Neuron (in vitro differentiated cells): Measurements from ENCODE around the gene ABCC4.
"Not testable (repeated sequence)": the region's sequence is repeated elsewhere in the genome, so short reads cannot be mapped to it uniquely, and the experiment has no call there.

Experiments used
- H2AFZ ChIP-seq: one replicate; pipeline ENCODE4 v1.6.1; 2013; ENCODE audit warnings: low read depth, mild to moderate bottlenecking, inconsistent platforms, low read length, moderate library complexity
- H3K27me3 ChIP-seq: one replicate; pipeline ENCODE4 v1.6.1; 2013; ENCODE audit warnings: low read length; ENCODE audit not compliant: insufficient read depth
- H3K36me3 ChIP-seq: one replicate; pipeline ENCODE4 v1.6.1; 2013; ENCODE audit warnings: low read length; ENCODE audit not compliant: insufficient read depth
- H3K4me1 ChIP-seq: one replicate; pipeline ENCODE4 v1.6.1; 2013; ENCODE audit warnings: low read length; ENCODE audit not compliant: insufficient read depth
- H3K4me3 ChIP-seq: 2 replicates; pipeline ENCODE4 v1.5.1; 2013; ENCODE audit warnings: mild to moderate bottlenecking, low read length, moderate library complexity
- H3K9me3 ChIP-seq: one replicate; pipeline ENCODE4 v1.6.1; 2013; ENCODE audit warnings: low read length

The ABCC4 gene

DNA sequence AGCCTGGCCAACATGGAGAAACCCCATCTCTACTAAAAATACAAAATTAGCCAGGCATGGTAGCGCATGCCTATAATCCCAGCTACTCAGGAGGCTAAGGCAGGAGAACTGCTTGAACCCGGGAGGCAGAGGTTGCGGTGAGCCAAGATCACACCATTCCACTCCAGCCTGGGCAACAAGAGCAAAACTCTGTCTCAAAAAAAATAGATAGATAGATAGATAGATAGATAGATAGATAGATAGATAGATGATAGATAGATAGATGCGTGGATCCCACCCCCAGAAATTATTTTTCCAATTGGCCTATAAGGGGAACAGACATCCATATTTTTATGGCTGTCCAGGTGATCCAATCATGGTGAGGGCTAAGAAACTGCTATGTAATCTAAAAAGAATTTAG, 11.3 kb downstream of the ABCC4 start:
- H3K4me3 ChIP-seq, H3K4me1 ChIP-seq, H2AFZ ChIP-seq, H3K9me3 ChIP-seq, H3K27me3 ChIP-seq, H3K36me3 ChIP-seq: not testable (repeated sequence)

DNA sequence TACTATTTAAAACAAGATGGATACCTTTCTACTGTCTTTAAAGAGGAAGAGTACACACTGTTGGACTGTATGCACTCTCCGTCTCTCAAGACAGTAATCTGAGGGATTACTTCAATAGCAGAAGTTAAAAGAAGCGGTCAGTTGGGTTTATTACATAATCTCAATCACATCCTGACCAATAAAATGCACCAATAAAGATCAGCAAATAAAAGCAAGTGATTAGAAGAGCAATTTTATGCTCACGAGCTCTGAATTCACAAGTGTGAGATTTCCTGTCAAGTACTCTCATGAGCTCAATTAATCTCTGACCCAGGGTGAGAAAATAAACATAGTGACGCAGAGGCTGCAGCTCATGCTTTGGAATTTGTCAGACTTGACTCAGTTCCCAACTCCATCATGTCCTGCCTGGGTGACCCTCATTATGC, 12.2 kb downstream of the ABCC4 start:
- Histone ChIP-seq H3K4me1 (no peaks in the 10 kb centered on the region), H3K9me3 (peaks cover 1% of the 10 kb centered on the region), H3K36me3 (no peaks in the 10 kb centered on the region), H3K4me3 (no peak overlapping the region), H3K27me3 (no peaks in the 10 kb centered on the region), H2AFZ (no peak overlapping the region)

DNA sequence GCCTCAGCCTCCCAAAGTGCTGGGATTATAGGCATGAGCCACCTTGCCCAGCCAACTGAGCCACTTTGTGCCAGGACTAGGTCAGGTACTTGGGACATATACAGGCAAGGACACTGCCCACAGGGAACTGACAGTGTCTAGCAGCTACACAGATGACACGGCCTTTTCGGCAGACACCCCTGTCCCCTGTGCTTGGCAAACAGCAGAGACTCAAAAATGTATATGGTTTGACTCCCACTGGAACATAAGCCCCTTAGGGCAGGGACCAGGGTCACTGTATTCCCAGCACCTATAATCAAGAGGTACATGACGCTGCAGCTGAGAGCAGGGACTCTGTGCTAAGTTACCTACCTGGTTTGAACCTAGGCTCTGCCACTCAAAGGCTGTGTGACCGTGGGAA, 16.8 kb downstream of the ABCC4 start:
- Histone ChIP-seq H3K9me3 (no peaks in the 10 kb centered on the region), H2AFZ (no peak overlapping the region), H3K4me3 (no peak overlapping the region), H3K36me3 (no peaks in the 10 kb centered on the region), H3K27me3 (no peaks in the 10 kb centered on the region), H3K4me1 (no peaks in the 10 kb centered on the region)

DNA sequence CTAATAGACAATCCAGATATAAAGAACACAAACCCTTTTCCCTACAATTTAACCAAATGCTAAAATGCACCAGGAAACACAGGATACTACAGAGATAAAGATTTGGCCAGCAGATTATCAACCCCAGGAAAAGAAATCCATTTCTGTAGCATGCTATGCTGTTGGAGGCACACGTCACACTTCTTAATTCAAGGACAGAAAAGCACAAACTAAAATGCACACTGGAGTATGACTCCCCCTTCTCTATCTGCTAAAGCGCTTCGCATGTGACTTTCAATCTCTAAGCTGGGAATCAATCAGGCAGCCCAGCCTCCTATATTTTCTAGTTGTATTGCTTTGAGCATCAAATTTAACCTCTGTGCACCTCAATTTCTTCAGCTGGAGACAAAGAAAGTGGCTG, 22.2 kb downstream of the ABCC4 start:
- Histone ChIP-seq H3K36me3 (no peaks in the 10 kb centered on the region), H3K27me3 (no peaks in the 10 kb centered on the region), H3K9me3 (no peaks in the 10 kb centered on the region), H3K4me1 (peaks cover 8% of the 10 kb centered on the region), H3K4me3 (no peak overlapping the region), H2AFZ (no peak overlapping the region)

DNA sequence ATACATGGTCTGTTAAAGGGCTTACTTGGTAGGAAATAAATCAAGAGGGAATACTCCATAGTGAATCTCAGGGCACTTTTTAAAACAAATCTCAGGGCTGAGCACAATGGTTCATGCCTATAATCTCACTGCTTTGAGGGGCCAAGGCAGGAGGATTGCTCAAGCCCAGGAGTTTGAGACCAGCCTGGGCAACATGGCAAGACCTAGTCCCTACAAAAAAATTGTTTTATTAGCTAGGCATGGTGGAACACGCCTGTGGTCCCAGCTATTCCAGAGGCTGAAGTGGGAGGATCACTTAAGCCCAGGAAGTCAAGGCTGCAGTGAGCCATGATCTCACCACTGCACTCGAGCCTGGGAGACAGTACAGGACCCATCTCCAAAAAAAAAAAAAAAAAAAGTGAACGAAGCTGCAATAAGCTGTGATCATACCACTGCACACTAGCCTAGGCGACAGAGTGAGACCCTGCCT, 25.2 kb downstream of the ABCC4 start:
- H3K27me3 ChIP-seq: no peaks in the 10 kb centered on the region
- H2AFZ ChIP-seq: no peak overlapping the region
- peaks cover 15% of the 10 kb centered on the region for H3K4me1 ChIP-seq
- H3K9me3 ChIP-seq: no peaks in the 10 kb centered on the region
- H3K36me3 ChIP-seq: no peaks in the 10 kb centered on the region
- no peak overlapping the region for H3K4me3 ChIP-seq

DNA sequence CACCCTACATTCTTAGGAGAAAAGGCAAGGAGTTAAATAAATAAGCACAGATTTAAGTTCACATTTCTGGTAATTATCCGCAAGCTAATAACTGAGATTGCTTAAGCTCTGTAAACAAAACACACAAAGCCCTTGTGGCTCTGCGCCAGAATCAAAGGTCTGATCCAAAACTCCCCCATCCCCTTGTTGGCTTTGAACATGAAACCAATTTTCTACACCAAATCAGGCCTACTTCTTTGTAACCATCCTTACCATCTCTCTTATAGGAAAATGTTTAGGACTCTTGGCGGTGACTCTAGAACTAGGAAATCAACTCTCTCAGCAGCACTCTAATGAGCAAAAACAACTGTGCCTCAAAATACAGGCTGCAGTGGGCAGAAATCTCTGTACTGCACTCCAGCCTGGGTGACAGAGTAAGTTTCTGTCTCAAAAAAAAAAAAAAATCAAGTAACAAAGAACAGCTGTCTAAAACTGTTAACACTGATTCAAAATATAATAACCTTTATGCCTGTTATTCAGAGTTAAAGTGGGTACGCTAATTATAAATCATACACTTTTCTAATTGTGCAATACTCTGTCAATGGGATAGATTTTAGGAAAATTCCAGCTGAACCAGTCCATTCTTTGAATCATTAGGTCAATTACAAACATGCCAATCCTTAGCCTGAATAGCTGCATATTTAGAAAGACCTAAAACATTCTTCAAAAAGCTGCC, 25.8 kb downstream of the ABCC4 start:
- no peaks in the 10 kb centered on the region for H3K36me3 ChIP-seq
- H3K4me1 ChIP-seq: peaks cover 17% of the 10 kb centered on the region
- H2AFZ ChIP-seq: no peak overlapping the region
- no peak overlapping the region for H3K4me3 ChIP-seq
- H3K9me3 ChIP-seq: no peaks in the 10 kb centered on the region
- H3K27me3 ChIP-seq: no peaks in the 10 kb centered on the region

DNA sequence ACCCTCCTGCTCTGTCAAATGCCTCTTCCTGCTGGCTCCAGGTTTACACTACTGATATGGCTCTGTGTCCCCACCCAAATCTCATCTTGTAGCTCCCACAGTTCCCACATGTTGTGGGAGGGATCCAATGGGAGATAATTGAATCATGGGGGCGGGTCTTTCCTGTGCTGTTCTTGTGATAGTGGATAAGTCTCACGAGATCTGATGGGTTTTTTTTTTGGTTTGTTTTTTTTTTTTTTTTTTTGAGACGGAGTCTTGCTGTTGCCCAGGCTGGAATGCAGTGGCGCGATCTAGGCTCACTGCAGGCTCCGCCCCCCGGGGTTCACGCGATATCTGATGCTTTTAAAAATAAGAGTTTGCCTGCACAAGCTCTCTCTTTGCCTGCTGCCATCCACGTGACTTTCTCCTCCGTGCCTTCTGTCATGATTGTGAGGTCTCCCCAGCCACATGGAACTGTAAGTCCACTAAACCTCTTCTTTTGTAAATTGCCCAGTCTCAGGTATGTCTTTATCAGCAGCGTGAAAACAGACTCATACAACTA, 27.6 kb downstream of the ABCC4 start:
- not testable (repeated sequence) for H2AFZ ChIP-seq, H3K4me3 ChIP-seq, H3K27me3 ChIP-seq, H3K36me3 ChIP-seq, H3K9me3 ChIP-seq
- peaks cover 17% of the 10 kb centered on the region for H3K4me1 ChIP-seq

DNA sequence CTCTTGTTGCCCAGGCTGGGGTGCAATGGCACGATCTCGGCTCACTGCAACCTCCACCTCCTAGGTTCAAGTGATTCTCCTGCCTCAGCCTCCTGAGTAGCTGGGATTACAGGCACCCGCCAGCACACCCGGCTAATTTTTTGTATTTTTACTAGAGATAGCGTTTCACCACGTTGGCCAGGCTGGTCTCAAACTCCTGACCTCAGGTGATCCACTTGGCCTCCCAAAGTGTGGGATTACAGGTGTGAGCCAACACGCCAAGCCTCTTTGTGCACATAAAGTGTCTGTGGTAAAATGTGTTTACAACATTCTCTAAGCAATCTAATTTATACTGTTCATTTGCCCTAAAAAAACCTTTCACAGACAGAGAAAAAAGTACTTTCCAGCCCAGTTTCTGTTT, 29.2 kb downstream of the ABCC4 start:
- H2AFZ ChIP-seq, H3K9me3 ChIP-seq, H3K36me3 ChIP-seq, H3K27me3 ChIP-seq, H3K4me3 ChIP-seq: not testable (repeated sequence)
- peaks cover 17% of the 10 kb centered on the region for H3K4me1 ChIP-seq

DNA sequence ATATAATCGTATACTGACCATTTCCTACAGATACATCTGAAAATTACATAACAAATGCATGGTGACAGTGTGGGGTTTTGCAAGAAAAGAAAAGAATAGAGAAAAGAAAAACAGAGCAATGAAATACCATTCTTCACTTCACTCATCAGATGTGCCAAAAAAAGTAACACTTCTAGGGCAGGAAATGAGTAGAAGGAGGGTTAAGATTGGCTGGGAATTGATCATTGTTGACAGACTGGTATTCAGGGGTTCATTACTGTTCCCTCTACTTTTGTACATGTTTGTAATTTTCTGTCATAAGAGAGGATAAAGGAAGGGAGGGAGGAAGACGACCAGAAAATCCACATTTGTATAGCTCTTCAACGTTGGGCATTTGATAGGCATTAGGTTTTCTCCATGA, 31.5 kb downstream of the ABCC4 start:
- Histone ChIP-seq H3K9me3 (peaks cover 2% of the 10 kb centered on the region), H3K4me3 (no peak overlapping the region), H3K27me3 (no peaks in the 10 kb centered on the region), H3K36me3 (no peaks in the 10 kb centered on the region), H3K4me1 (peaks cover 9% of the 10 kb centered on the region), H2AFZ (no peak overlapping the region)

DNA sequence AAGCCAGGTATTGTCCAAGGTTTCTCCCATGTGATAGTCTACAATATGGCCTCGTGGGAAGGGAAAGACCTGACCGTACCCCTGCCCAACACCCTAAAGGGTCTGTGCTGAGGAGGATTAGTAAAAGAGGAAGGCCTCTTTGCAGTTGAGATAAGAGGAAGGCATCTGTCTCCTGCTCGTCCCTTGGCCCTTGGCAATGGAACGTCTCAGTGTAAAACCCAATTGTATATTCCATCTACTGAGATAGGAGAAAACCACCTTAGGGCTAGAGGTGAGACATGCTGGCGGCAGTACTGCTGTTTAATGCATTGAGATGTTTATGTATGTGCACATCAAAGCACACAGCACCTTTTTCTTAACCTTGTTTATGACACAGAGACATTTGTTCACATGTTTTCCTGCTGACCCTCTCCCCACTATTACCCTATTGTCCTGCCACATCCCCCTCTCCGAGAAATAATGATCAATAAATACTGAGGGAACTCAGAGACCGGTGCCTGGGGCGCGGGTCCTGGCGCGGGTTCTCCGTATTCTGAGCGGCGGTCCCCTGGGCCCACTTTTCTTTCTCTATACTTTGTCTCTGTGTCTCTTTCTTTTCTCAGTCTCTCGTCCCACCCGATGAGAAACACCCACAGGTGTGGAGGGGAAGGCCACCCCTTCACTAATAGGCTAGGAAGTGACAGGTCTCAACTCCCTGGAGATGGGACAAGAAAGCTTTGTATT, 32.7 kb downstream of the ABCC4 start:
- not testable (repeated sequence) for H3K4me3 ChIP-seq, H3K27me3 ChIP-seq, H3K4me1 ChIP-seq, H2AFZ ChIP-seq, H3K36me3 ChIP-seq, H3K9me3 ChIP-seq

DNA sequence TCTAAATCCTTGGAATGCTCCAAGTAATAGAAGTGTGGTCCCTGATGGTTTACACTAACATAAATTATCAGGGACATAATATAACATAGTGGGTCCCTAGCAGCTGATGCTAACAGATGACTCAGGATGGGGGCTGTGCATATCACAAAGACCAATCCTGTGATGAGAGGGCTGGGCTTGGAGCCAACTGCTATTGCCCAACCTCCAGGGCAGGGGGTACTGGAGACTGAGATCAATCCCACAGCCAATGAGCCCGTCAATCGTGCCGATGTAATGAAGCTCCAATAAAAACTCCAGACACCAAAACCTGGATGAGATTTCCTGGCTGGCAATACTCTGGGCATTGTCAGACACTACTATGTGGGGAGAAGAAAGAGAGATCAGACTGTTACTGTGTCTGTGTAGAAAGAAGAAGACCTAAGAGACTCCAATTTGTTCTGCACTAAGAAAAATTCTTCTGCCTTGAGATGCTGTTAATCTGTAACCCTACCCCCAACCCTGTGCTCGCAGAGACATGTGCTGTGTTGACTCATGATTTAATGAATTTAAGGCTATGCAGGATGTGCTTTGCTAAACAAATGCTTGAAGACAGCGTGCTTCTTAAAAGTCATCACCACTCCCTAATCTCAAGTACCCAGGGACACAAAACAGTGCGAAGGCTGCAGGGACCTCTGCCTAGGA, 33.4 kb downstream of the ABCC4 start:
- H3K27me3 ChIP-seq: no peaks in the 10 kb centered on the region
- H3K4me1 ChIP-seq: peaks cover 9% of the 10 kb centered on the region
- H3K36me3 ChIP-seq: no peaks in the 10 kb centered on the region
- peaks cover 2% of the 10 kb centered on the region for H3K9me3 ChIP-seq
- no peak overlapping the region for H2AFZ ChIP-seq
- no peak overlapping the region for H3K4me3 ChIP-seq

DNA sequence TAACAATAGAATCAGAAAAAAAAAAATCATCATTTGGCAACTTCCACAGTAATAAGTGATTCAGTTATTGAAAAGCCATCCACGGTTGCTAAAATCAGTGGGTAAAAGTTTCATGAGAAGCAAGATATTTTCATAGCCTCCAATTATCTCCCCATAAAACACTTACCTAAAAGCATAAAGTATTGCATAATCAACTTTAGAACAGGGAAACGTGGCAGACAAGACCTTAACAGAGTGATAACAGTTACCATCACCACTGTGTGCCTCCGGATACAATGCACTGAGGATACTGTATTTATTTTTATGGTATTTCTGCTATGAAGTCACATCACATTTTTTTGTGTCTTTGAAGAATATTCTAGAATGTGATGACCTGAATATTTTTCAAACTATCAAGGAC, 37.0 kb downstream of the ABCC4 start:
- Histone ChIP-seq H2AFZ (no peak overlapping the region), H3K4me1 (no peaks in the 10 kb centered on the region), H3K4me3 (no peak overlapping the region), H3K36me3 (no peaks in the 10 kb centered on the region), H3K9me3 (peaks cover 2% of the 10 kb centered on the region), H3K27me3 (no peaks in the 10 kb centered on the region)

DNA sequence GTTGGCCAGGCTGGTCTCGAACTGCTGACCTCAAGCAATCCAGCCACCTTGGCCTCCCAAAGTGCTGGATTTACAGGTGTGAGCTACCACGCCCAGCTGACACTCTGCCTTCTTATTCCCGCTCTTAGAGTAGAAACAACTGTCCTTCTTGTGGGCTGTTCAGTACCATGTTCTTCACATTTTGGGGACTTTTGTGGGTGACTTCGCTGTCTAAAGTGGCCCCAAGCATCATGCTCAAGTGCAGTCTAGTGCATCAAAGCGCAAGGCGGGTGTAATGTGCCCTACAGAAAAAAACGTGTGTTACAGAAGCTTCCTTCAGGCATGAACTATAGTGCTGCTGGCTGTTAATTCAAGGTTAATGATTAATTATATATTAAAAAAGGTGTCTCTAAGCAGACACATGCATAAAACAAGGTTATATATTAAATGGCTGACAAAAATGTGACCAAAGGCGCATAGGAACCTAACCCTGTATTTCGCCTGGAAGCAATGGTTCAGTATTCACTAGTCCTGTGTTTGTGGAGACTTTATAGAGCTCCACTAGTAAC, 38.3 kb downstream of the ABCC4 start:
- Histone ChIP-seq H2AFZ (no peak overlapping the region), H3K4me3 (no peak overlapping the region), H3K4me1 (no peaks in the 10 kb centered on the region), H3K27me3 (no peaks in the 10 kb centered on the region), H3K9me3 (peaks cover 5% of the 10 kb centered on the region), H3K36me3 (no peaks in the 10 kb centered on the region)
